Measurements from ENCODE around the gene TSLP.

The TSLP gene

DNA sequence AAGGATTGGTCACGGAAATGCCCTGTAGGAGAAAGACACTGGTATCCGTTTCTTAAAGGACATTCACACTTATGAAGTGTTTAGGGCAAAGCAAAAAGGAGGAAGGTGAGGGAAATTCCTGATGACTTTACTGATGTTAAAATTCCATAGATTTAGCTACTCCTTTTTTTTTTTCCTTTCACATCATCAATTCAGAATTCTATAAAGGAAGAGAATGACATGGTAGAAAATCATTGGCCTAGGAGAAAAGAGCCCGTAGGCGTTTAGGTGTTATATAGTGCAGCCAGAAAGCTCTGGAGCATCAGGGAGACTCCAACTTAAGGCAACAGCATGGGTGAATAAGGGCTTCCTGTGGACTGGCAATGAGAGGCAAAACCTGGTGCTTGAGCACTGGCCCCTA is at the start of gene TSLP:
Gene TSLP (plus strand): TSS at position 301 of the 400 bp plus-strand sequence. CDS start 178 bp downstream, outside the sequence.
- no peak for DNase-seq (ENCODE audit: low spot score)

DNA sequence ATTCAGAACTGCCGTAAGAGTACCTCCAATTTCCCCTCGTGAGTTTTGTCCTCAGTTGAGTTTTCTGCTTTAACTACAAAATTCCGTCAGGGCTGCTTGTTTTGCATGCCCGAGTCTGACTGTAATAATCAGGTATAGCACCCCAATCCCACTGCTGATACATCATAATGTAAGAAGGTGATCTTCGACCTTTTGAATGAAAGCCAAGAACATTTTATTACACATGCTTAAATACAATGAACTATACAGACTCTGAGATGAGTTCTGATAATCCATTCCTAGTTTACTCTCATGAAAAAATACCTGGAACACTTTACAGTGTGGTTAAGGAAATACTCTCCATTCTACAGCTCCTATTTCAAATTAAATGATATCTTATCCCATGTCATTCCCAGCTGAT is 49.2 kb upstream of the TSLP start:
- no peak for DNase-seq (ENCODE audit: low spot score)

DNA sequence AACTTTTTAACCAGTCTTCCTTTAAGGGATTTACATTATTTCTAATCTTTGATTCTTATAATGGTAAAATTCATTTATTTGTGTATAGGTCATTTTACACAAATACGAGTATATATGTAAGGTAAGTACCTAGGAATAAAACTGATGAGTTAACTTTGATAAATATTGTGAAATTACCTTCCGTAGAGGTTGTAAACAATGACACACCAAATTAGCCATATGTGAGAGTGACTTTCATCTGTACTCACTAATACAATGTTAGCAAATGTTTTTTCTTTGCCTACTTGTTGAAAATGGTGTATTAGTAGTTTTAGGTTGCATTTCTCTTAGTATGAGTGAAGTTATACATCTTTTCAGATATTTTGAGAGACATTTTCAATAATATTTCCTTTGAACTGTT is 42.6 kb upstream of the TSLP start:
- no peak for DNase-seq (ENCODE audit: low spot score)

DNA sequence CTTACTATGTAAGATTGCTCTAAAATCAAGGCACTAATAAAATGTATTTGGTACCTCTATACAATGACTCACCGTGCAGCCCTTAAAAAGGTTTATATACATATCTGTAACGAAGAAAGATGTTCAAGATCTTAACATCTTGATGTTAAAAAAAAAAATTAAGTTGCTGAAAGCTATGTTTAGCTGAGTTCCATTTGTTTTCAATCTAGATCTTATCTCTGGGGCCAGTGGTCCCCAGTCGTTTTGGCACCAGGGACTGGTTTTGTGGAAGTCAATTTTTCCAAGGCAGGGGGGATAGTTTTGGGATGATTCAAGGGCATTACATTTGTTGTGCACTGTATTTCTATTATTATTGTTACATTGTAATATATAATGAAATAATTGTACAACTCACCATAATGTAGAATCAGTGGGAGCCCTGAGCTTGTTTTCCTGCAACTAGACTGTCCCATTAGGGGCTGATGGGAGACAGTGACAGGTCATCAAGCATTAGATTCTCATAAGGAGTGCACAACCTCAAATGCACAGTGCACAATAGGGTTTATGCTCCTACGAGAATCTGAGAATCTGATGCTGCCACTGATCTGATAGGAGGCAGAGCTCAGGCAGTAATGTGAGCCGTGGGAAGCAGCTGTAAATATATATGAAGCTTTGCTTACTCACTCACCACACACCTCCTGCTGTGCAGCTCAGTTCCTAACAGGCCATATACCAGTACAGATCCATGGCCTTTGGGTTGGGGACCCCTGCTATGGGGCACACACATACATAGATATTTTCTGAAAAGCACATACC is 27.6 kb upstream of the TSLP start:
- DNase-seq (ENCODE audit: low spot score): peak; percentile 24

DNA sequence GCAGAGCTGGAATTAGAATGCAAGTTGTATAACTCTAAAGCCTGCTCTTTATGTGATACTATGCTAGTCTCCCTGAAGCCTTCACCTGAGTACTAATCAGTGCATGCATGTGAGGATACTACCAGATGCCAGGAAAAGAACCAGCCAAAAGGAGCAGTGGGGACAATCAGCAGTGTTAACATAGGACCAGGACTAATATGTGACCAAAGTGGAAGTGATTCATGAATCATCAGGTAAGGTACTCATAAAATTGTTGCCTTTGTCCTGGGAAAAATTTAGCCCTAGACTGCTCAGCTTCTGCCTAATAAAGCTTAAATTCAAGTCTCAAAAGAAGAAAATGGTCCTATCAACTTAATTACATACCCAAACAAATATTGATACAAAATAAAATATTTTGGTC is 13.4 kb upstream of the TSLP start:
- no peak for DNase-seq (ENCODE audit: low spot score)

DNA sequence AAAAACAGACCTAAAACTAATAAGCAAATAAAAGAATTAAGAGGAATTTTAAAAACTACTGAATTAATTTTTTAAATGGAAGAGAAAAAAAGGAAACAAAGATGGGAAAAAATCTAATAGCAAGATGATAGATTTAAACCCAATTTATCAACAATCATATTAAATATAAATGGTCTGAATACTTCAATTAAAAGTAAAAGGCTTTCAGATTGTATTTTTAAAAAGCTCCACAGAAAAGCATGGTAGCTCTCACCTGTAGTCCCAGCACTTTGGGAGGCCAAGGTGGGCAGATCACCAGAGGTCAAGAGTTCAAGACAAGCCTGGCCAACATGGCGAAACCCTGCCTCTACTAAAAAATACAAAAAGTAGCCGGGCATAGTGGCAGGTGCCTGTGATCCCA is 11.3 kb upstream of the TSLP start:
- DNase-seq (ENCODE audit: low spot score): no peak

DNA sequence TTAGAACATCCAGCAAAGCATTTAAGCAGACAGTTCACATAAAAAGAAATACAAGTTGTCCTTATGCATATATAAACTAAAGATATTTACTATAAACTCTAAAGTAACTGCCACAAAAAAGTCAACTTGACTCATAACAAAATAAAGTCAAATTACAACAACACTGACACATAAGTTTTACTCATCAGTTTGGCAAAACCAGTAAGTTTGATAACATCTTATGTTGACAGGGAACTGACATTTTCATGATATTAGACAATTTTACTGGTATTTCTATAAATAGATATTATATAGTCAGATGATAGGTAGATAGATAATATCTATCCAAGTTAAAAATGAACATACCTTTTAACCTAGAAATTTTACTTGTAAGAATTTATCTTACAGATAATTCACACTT is 9.9 kb upstream of the TSLP start:
- DNase-seq (ENCODE audit: low spot score): no peak

DNA sequence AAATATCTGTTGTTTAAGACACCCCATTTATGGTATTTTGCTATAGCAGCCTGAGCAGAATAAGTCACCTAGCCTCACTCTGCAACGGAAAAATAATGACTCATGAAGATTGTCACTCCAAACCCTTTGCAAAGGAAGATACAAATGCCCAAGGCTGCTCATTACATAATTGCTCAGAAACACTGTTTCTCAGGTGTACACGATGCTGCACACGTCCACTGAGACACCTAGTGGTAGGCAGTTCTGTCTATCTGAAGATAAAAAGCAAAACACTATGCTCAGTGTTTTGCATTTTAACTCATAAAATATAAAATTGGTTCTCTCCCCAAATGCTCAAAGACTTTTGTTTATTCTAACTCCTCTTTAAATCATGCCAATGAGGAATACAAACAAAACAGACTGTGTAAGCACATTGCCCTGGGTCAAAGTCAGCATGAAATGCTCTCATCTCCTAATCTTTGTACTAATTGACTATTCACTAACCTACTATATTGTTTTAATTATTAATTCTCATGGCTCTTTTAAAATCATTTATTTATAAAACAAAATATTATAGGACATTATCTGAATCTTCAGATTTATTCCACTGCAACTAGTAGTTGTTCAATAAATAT is 7.7 kb upstream of the TSLP start:
- peak; percentile 48 for DNase-seq (ENCODE audit: low spot score)

DNA sequence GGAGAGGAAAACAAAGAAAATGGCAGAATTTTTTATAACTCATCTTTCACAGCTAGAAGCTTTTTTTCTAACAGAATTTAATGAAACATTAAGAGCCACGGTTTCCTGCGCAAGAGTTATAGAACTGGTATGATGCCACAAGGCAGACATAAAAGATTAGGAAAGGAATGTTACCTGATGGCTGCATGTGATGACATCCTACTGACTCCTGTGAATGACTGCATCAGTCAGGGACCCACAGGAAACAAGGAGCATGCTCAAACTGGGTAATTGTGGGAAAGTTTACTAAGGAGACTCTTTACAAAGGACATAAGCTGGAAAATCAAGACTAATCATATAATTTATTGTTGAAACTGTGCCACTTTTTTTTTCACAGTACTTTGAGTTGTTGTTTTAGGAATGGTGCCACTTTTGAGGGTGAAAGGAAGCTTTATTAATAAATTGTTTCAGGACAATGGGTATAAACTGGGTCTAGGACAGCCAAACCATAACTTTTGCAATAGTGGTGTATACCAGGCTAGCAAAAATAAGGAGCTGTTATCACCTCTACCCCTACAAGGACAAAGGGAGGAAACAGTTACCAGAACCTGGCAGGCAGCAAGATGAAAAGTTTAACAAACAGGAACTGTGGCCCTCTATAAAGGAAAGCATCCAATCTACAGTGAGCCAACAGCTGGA is 5.1 kb upstream of the TSLP start:
- DNase-seq (ENCODE audit: low spot score): no peak

DNA sequence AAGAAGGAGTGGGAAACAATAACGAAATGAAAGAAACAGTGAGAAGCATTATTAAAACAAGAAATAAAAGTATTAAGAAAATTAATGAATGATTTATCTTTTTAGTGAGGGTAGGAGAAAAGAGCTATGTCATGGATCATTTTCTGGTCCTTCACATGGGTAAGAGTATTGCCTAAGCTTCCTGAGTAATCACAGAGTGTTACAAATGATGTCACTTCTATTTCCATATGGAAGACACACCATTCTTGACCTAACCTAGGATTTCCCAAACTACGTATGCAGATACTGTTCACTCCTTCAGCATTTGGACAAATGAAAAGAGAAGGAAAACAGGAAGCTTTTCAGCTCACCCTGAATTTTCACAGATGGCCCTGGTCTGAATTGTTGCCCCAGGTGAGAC is 3.3 kb upstream of the TSLP start:
- no peak for DNase-seq (ENCODE audit: low spot score)

DNA sequence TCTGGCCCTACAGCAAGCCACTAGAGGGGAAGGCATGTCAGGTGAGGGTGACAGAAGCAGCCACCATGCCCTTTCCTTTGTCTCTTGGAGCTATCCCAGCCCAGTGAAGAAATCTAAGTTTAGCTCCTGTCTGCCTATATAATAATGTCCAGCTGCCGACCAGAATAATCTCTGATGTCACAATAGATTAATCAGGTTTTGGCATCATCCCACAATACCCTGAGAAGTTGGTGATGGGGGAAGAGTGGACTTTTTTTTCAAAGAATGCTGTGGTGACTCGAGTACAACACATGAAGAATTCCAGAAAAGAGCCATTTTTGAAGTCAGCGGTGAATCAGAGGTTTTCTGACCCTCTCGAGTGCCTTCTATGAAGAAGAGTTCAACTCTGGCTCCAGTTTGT is 1.7 kb upstream of the TSLP start:
- DNase-seq (ENCODE audit: low spot score): no peak

DNA sequence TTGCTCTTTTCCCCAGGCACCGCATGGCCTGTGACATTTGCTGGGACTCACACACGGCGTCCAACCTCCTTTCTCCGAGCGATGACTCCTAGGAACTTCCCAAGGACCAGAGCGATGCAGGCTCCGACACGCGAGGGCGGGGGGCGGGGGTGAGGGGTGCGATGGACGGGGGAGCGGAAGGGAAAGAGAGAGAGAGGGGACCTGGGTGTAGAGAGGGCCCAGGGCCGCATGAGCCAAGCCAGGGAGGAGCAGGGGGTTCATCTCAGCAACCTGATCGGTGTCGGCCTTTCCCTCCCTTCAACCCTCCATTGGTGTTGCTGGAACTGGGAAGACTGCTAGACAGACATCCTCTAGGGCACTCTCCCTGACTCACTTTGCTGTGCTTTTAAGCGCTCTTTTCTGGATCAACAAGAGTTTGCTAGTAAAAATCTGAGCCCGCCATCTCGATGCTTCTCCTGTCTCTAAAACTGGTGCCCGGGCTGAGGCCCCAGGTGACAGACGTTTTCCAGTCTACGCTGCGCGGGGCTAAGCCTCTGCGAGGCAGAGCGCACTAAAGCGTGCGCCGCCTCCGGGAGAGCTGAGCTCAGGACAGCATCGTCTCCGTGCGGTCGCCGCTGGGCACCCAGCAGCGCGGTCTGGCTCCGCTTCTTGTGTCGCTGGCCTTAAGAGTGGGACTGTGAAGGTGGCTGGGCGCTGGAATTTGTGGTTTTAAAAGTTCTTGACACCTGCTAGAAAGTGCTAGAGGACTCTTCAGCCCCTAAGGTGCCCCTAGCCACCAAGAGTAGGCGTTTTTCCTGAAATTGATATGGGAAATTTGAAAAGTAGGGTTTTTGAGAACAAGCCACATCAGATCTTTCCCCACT is 1.0 kb upstream of the TSLP start:
- no peak for DNase-seq (ENCODE audit: low spot score)

DNA sequence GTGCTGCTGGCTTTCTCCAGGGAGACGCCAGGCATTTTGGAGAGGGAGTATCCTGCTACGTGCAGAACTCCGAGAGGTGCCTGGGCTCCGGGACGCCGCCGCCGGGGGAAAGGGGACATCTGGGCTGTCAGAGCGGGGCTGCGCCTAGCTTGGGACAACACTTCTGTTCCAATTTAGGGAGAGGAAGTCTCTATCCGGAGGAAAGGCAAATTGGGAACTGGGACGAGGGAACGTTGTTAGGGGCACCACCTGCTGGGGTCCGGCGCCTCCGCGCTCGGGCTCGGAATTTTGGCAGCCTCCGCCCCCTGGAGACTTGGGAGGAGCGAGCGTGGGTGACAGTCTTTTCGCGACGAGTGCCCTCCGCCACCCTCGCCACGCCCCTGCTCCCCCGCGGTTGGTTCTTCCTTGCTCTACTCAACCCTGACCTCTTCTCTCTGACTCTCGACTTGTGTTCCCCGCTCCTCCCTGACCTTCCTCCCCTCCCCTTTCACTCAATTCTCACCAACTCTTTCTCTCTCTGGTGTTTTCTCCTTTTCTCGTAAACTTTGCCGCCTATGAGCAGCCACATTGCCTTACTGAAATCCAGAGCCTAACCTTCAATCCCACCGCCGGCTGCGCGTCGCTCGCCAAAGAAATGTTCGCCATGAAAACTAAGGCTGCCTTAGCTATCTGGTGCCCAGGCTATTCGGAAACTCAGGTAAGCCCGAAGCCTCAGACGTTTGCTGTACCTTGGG is 1.6 kb downstream of the TSLP start:
- peak; percentile 70 for DNase-seq (ENCODE audit: low spot score)

DNA sequence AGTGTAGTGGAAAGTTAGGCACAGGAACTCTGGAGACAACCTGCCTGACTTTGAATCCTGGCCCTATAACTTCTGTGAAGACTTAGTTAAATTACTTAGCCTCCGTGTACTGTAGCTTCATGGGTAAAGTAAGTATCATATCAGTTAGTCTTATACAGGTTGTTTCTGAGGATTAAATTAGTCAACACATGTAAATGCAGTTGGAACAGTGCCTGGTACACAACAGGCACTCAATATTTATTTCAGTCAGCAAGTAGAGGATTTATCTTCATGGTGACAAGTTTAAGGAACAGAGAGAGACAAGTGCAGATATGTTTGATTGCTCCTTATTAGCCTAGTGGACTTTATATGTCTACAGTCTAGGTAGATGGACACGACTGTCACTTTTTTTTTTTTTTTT is 2.7 kb downstream of the TSLP start:
- no peak for DNase-seq (ENCODE audit: low spot score)

DNA sequence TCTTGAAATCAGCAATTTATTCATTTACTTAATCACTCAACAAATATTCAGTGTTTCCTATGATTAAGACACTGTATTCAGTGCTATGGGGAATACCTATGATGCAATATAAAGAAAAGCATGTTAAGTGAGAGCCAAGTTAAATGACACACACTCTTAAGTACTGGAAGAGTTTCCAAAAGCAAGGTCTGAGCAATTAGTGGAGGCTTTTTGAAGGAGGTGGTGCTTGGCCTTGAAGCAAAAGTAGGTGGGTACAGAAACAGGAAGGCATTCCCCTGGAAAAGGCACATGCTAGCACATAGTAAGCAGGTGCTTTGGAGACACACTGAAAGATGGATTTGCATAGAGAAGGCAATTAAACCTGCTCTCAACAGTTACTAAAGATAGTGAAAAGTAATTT is 4.0 kb downstream of the TSLP start:
- DNase-seq (ENCODE audit: low spot score): peak; percentile 18

DNA sequence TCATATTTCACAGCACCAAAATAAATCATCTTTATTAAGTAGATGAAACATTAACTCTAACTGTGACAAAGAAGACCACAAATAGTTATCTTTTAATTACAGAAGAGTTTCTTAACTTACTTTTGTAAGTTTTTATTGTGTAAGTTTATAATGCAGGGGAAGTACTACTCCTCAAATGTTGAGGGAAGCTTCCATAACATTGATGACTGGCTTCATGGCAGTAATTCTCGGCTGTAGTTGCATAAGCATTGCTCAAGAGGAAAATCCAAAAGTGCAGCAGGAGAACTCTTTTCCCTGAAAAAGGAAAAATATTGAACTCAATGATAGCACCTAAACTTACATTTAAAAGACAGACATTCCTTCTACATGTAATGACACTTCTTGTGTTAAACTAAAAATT is 4.6 kb downstream of the TSLP start:
- DNase-seq (ENCODE audit: low spot score): no peak

DNA sequence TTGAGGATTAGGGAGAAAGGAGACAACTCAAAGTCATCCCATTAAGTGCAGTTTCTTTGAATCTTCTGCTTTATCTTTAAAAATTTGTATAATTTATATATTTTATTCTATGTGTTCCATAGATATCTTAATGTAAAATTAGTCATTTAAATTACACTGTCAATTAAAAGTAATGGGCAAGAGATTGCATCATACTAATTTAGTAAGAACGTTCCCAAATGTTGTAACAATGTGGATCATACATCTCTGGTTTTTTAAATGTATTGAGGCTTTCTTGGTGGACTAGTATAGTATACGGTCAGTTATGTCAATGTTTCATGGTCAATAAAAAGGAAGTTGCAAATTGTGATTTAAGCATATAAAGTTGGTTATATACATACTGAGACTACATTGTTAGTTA is 6.2 kb downstream of the TSLP start:
- no peak for DNase-seq (ENCODE audit: low spot score)

DNA sequence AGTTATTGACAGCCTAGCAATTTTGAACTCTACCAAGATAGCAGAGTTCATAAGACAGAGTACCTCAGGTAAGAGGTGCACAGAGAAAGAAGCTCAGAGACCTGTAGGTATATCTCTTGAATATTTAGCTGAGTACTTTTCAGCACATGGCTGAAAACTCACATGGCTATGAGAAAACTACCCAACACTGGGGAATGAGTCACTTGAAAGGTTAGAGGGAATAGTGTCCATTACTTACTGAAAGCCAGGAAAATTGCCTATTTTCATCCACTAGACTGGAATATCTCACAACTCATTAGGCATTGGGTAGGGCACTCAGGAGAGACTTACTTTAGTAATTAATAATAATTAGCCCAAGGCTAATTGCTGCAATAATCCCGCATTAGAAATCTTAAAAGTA is 8.3 kb downstream of the TSLP start:
- no peak for DNase-seq (ENCODE audit: low spot score)

DNA sequence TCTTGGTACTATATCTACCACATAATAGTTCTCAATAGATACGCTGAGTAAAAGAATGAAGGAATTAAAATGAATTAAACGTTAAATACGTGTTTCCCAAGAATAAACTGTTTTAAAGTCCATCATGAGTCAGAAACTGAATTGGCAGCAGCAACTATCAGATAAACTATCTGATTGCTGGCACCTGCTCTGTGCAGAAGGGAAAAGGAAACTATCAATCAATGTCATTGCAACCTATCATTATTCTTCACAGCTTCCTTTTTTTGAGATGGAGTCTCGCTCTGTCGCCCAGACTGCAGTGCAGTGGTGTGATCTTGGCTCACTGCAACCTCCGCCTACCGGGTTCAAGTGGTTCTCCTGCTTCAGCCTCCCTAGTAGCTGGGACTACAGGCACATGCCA is 11.8 kb downstream of the TSLP start:
- DNase-seq (ENCODE audit: low spot score): no peak

DNA sequence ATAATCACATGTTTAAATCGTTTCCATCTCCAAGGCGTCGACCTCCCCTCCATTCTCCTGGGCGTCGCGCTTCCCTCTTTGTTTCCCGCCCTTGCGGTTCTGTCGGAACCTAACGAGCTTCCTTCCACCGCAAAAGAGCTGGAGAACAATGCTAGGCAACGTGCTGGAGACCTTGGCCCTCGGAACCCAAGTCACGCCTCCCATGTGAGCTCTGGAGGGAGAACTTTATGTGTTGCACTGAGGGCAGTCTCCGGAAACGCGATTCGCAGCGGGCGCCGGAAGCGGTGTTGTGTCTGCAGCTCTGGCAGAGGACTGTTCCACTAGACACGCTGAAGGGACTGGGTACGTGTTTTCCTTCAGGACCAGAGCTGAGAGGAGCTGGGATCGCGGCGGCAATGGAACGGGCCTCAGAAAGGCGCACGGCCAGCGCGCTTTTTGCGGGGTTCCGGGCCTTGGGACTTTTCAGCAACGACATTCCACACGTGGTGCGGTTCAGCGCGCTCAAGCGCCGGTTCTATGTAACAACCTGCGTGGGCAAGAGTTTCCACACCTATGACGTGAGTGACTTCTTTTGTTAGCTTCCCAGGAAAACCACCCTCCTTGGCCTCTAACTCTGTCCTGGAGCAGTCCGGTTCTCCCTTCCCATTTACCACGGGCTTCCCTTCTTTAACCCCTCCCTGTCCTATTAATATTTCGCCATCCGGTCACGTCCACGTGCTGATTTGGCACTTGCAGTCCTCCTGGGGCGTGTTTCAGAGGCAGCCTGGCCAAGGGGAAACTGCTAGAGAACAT is 20.7 kb downstream of the TSLP start, which contains the start of gene WDR36:
Gene WDR36 (plus strand): TSS at position 287 of the 792 bp plus-strand sequence. CDS start 109 bp downstream, at position 396.
- peak; percentile 93 for DNase-seq (ENCODE audit: low spot score)

DNA sequence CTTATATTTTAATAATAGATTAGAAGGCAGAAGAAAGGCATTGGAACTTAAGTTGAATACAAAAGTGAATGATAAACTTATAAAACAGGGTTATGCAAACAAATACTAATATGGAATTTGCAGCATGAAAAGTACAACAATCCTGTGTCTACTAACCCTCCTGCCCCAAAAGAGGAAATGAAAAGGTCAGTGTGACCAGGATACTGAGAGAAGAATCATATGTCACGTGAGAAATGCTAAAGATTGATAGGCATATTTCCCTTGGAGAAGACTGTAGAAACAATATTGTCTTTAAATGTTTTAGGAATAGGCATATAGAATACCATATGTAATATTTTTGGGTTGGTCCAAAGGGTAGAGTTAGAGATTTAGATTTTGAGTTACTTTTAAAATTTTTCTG is 24.5 kb downstream of the TSLP start:
- no peak for DNase-seq (ENCODE audit: low spot score)

Measured in SW480 (cell line).